HG02973 (cell line): ENCODE measurements around the gene ETV4.

Experiments
- ATAC-seq: cut with Tn5 transposase; IDR thresholded peaks from one replicate; pipeline ENCODE4 v1.9.1; 2021; ENCODE audit warnings: moderate library complexity; ENCODE audit not compliant: unreplicated experiment

Gene ETV4

DNA sequence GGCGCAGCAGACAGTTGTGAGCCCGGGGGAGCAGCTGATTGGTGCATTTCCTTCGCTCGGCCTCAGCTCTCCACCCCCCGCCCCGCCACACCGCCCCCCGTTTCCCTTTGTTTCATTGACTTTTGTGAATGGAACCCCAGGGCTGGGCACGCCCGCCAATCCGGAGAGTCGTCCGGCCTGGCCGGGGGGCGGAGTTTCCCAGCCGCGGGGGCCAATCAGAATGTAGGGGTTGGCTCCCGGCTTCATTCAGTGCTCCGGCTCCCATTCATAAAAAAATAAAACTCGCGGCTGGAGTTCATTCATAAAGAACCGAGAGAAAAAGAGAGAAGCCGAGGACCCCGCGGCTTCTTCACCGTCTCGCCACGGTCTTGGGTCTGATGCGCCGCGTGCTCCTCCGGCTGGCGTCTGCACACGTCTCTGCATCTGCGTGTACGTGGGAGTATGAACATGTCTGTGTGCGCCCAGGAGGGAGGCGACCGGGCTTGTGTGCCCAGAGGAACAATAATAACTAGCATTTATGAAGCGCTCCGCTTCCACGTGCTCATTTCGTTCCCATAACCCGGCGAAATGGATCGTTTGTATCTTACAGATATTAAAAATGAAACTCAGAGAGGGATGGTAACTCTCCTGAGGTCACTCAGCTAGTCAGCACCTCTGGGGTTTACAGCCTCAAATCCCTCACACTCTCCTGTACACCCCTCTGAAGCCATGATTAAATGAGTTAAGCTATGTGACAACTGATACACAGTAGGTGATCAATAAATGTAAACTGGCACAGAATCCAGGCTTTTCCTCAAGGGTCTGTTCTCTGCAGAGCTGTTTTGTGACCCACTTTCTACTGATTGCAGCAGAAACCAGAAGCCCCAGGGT lies at the start of gene ETV4:
ETV4 (minus strand) TSS at position 22 of the 870 bp plus-strand sequence. CDS start 723 bp downstream, outside the sequence.
- ATAC-seq = peak; percentile 64

GRCh38 chr17:43595466-43595865 lies 49.3 kb upstream of the ETV4 start:
- no peak for ATAC-seq

DNA sequence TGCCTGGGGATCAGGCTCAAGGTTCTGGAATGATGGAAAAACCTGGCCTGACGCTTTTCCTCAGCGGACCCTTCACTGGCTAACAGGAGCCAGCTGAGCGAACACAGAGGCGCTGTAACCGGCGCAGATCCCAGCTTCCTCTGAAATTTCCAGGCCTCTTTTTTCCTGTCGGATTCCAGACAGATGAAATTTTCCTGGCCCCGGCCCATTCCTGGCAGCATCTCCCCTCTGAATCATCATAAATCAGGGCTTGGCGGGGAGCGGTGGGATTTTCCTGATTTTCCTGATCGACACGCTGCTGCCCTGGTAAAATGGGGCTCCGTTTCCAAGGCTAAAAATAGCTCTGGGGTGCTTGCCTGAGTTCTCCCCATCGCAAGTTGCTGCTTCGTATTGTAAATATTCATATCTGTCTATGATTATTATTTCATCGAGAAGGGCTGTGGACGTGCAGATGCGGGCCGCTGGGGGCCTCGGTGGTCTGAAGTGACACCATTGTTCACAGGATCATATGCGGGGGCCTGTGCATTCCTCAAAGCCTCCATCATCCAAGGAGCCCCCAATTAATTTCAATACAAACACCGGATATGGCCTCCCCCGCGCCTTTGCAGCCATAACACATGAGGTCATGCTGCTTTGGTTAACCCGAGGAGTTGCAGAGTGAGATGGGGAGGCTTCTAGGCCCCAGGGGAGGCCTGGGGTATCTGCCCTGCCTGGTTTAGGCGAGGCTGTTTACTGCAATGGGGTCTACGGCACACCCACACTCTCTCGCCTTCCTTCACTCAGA lies 45.8 kb upstream of the ETV4 start:
- ATAC-seq = no peak

DNA sequence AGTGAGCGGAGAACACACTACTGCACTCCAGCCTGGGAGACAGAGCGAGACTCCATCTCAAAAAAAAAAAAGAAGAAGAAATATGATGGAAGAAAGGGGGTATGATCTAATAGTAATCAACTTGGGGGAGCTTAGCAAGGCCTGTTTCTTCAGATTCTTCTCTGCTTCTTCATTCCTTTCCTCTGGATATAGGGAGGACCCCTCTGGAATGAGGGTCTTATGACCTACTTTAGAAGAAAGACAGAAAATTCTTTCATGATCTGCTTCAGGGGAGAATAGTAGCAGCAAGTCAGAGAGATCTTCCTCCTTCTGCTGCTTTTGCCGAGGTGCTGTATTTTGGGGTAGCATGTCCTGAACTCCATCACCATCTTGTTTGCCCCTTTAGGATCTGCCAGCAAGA lies 44.9 kb upstream of the ETV4 start:
- no peak for ATAC-seq

- ATAC-seq = no peak
Measured at GRCh38 chr17:43588664-43589435, 42.7 kb upstream of the ETV4 start.

DNA sequence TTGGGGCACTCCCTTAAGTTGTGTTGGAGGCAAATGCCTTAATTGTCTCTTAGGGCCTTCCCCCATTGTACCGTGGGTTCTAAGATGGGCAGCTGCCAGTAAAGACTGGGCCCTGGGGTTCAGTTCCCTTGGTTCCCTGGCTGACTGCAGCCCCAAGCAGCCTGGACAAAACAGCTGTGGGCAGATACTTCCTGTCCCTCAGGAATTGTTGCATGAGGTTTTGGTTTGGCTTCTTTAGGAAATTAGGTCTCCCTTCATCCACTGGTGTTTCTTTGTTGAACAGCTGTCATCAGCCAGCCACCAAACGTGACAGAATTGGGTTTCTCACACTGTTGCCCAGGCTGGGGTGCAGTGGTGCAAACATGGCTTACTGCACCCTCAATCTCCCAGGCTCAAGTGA lies 42.0 kb upstream of the ETV4 start:
- no peak for ATAC-seq

DNA sequence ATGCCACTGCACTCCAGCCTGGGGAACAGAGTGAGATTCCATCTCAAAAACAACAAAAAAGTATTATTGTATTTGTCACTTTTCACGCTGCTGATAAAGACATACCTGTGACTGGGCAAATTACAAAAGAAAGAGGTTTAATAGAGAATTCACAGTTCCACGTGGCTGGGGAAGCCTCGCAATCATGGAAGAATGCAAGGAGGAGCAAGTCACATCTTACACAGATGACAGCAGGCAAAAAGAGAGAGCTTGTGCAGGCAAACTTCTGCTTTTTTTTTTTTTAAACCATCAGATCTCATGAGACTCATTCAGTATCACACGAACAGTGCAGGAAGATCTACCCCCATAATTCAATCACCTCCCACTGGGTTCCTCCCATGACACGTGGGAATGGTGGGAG lies 41.5 kb upstream of the ETV4 start:
- no peak for ATAC-seq

DNA sequence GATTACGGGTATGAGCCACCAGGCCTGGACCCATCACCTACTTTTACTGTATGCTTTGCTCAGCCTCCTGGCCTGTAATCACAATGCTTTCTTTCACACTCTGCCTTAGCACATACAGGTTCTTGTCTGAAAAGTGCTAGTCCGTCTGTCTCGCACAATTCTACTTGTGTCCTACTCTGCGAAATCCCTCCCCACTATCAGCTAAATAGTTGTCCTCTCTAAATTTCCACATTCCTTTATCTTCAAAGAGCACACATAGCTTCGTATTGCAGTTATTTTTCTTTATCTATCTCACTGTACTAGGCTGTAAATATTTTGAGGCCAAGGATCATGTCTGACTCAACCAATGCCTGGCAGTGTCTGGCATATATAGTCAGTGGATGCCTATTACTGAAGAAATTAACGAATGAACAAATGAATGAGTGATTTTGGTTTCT lies 38.5 kb upstream of the ETV4 start:
- no peak for ATAC-seq

DNA sequence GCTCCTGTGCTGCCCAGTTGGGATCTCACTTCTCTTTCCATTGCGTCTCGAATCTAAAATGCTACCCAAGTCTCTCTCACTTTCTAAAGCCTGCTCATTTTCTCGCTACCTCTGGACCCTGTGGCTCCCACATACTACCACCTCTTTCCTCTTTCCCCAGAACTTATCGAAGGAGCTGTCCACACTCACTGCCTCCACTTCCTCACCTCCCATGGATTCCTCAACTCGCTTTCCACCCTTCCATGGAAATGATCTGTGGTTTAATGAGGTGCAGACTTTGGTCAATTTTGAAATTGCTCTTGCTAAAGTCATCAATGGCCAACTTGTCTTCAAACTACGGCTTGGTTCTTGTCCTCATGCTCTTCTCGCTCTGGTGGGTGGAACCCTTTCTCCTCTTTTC lies 37.2 kb upstream of the ETV4 start:
- ATAC-seq = no peak

GRCh38 chr17:43581613-43582012 lies 35.5 kb upstream of the ETV4 start:
- ATAC-seq = no peak

GRCh38 chr17:43581130-43581529 lies 35.0 kb upstream of the ETV4 start:
- no peak for ATAC-seq

DNA sequence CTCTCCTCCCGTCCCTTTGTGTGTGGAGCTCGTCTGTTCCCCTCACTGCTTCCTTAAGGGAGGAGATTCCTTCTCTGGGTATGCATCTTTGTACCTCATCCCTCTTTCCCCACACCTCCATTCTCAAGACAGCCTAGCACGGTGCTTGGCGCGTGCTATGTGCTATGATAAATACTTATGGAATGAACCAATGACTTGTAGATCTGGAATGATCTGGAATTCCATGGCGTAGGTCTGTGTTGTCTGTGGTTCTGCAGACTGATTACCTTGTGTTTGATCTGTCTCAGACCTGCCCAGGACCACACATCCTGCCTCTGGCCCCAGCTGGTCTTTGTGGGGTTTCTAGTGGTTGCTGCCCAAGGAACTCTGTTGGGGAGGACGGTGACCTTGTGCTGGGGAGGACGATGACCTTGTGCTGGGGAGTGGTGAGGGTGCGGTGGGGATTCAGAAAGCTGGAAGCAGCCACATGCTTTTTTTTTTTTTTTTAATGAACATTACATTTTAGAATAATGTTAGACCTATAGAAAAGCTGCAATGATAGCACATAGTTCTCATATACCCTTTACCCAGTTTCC lies 33.5 kb upstream of the ETV4 start:
- ATAC-seq = no peak

GRCh38 chr17:43578699-43579565 lies 32.8 kb upstream of the ETV4 start:
- no peak for ATAC-seq

- ATAC-seq = no peak
Measured at GRCh38 chr17:43578404-43578698, 32.2 kb upstream of the ETV4 start.

DNA sequence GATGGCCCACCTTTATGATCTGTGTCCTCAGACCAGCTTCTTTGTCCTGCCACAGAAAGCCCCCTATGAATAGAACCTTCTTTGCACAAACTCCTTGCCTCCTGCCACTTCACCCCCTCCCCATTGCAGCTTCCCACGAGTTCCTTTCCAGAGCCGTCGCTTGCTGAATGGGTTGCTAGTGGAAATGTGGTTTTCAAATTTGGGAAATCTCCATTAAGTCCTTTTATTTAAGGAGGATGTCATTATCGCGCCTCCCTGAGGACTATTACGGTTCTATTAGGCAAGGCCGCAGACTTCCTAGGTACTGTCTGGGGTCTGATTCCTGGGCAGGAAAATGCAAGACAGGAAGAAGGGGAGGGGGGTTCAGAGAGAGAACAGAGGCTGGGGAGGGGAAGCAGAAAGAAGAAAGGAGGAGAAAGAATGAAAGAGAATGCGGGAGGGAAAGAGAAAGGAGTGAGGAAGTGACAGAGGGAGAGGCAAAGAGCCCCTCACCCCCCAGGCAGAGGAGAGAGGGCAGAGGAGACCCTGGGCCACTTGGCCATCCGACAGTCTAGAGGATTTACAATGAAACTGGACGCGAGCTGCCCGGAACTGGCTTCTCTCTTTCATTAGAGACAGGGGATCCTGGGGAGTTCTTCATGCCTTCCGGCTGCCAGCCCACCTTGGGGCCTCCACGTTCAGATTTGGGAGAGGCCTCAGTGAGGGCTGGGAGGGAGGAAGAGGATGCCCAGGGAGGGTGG lies 31.7 kb upstream of the ETV4 start:
- ATAC-seq = no peak

- no peak for ATAC-seq
Measured at GRCh38 chr17:43576563-43577229, 30.6 kb upstream of the ETV4 start.

- no peak for ATAC-seq
Measured at GRCh38 chr17:43574896-43575525, 28.9 kb upstream of the ETV4 start.

GRCh38 chr17:43574348-43574747 lies 28.2 kb upstream of the ETV4 start:
- ATAC-seq = no peak
